GM12878 (cell line): ENCODE measurements around the gene HSD17B13. TPM values are rescaled to one million over a fixed set of nuclear protein-coding genes. Genes with fewer than 3 reads are reported as not detected.

Source experiments
- BCL11A ChIP-seq: IDR thresholded peaks from 2 replicates; pipeline ENCODE4 v1.6.1; 2011; ENCODE audit warnings: low read depth, low read length
- FOXK2 ChIP-seq: fragments of 450-650 bp; IDR thresholded peaks from 2 replicates; pipeline ENCODE4 v1.6.1; 2017; ENCODE audit warnings: mild to moderate bottlenecking, moderate library complexity
- NFXL1 ChIP-seq: fragments of 450-650 bp; IDR thresholded peaks from 2 replicates; pipeline ENCODE4 v1.6.1; 2017; ENCODE audit warnings: antibody characterized with exemption, mild to moderate bottlenecking, borderline replicate concordance
- NR2C2 ChIP-seq: IDR thresholded peaks from 2 replicates; pipeline ENCODE4 v1.6.1; 2011; ENCODE audit warnings: borderline replicate concordance, low read depth; ENCODE audit not compliant: control insufficient read depth, insufficient read length
- PAX5 ChIP-seq: IDR thresholded peaks from 2 replicates; pipeline ENCODE4 v1.6.1; 2011; ENCODE audit warnings: low read depth, low read length, borderline replicate concordance
- RELA ChIP-seq: fragments of 450-650 bp; IDR thresholded peaks from 2 replicates; pipeline ENCODE4 v1.8.0; 2014; ENCODE audit warnings: borderline replicate concordance; ENCODE audit not compliant: partially characterized antibody
- ZSCAN29 ChIP-seq: fragments of 450-650 bp; IDR thresholded peaks from 2 replicates; pipeline ENCODE4 v1.6.1; 2017; ENCODE audit warnings: mild to moderate bottlenecking, moderate library complexity
- polyA plus RNA-seq, 11 experiments: library from polyadenylated mRNA; depleted of rRNA in 4 of 11; unstranded in 6 of 11; stranded (reverse) in 5 of 11; fragments of >200 nt; fragmentation: Nextera tagmentation in 4 of 11; fragmentation: Illumina TruSeq in 1 of 11; extraction: Ambion mirVana in 4 of 11; extraction: Trizol in 1 of 11; gene quantifications; 1 replicate in 1 of 11; 2 replicates in 10 of 11; pipeline versions ENCODE4 v1.2.1 to v1.2.3, GENCODE V29; 2011 to 2016; ENCODE audit warnings: inconsistent platforms in 2 of 11, missing spikeins in 2 of 11, low read depth in 1 of 11
- total RNA-seq, 4 experiments: library from RNA; depleted of rRNA in 3 of 4; stranded (reverse); fragments of >200 nt in 3 of 4; fragmentation: Illumina TruSeq in 1 of 4; extraction: Trizol in 1 of 4; gene quantifications; 2 replicates each; pipeline versions ENCODE4 v1.2.1 to v1.2.3, GENCODE V29; 2013 to 2021
- TF ChIP-seq, protein P1 (sequence below): fragments of 450-650 bp; IDR thresholded peaks from 2 replicates; pipeline ENCODE4 v1.6.1; 2017; ENCODE audit warnings: mild to moderate bottlenecking, moderate library complexity
- TF ChIP-seq, protein P2 (sequence below): fragments of 450-650 bp; IDR thresholded peaks from 2 replicates; pipeline ENCODE4 v1.6.1; 2018; ENCODE audit warnings: mild to moderate bottlenecking, low read depth, moderate library complexity; ENCODE audit not compliant: partially characterized antibody
- TF ChIP-seq, protein P3 (sequence below): fragments of 450-650 bp; IDR thresholded peaks from 2 replicates; pipeline ENCODE4 v1.6.1; 2017; ENCODE audit warnings: low read depth, mild to moderate bottlenecking, moderate library complexity

HSD17B13 gene
- total and polyA plus RNA-seq, 10 of the 15 experiments (the other 5 are each of a cell fraction or from before 2014, with no cell fraction given): 0.03 to 0.09 (median 0.04) TPM; not detected in 4

DNA sequence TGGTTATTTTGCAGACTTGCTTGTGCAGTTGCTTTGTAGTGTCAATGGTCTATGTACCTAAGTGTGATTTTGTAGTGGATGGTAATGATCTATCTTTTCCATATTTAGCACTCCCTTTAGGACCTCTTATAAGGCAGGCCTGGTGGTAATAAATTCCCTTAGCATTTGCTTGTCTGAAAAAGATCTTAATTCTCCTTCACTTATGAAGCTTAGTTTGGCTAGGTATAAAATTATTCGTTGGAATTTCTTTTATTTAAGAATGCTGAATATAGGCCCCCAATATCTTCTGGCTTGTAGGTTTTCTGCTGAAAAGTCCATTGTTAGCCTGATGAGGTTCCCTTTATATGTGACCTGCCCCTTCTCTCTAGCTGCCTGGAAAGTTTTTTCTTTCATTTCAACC lies 10.6 kb upstream of the HSD17B13 start (continued):
- TF ChIP-seq NFXL1: no peak
- TF ChIP-seq RELA: no peak
- no peak for TF ChIP-seq BCL11A
- no peak for TF ChIP-seq ZSCAN29
- TF ChIP-seq, protein P1, sequence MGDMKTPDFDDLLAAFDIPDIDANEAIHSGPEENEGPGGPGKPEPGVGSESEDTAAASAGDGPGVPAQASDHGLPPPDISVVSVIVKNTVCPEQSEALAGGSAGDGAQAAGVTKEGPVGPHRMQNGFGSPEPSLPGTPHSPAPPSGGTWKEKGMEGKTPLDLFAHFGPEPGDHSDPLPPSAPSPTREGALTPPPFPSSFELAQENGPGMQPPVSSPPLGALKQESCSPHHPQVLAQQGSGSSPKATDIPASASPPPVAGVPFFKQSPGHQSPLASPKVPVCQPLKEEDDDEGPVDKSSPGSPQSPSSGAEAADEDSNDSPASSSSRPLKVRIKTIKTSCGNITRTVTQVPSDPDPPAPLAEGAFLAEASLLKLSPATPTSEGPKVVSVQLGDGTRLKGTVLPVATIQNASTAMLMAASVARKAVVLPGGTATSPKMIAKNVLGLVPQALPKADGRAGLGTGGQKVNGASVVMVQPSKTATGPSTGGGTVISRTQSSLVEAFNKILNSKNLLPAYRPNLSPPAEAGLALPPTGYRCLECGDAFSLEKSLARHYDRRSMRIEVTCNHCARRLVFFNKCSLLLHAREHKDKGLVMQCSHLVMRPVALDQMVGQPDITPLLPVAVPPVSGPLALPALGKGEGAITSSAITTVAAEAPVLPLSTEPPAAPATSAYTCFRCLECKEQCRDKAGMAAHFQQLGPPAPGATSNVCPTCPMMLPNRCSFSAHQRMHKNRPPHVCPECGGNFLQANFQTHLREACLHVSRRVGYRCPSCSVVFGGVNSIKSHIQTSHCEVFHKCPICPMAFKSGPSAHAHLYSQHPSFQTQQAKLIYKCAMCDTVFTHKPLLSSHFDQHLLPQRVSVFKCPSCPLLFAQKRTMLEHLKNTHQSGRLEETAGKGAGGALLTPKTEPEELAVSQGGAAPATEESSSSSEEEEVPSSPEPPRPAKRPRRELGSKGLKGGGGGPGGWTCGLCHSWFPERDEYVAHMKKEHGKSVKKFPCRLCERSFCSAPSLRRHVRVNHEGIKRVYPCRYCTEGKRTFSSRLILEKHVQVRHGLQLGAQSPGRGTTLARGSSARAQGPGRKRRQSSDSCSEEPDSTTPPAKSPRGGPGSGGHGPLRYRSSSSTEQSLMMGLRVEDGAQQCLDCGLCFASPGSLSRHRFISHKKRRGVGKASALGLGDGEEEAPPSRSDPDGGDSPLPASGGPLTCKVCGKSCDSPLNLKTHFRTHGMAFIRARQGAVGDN: no peak
- TF ChIP-seq, protein P2, sequence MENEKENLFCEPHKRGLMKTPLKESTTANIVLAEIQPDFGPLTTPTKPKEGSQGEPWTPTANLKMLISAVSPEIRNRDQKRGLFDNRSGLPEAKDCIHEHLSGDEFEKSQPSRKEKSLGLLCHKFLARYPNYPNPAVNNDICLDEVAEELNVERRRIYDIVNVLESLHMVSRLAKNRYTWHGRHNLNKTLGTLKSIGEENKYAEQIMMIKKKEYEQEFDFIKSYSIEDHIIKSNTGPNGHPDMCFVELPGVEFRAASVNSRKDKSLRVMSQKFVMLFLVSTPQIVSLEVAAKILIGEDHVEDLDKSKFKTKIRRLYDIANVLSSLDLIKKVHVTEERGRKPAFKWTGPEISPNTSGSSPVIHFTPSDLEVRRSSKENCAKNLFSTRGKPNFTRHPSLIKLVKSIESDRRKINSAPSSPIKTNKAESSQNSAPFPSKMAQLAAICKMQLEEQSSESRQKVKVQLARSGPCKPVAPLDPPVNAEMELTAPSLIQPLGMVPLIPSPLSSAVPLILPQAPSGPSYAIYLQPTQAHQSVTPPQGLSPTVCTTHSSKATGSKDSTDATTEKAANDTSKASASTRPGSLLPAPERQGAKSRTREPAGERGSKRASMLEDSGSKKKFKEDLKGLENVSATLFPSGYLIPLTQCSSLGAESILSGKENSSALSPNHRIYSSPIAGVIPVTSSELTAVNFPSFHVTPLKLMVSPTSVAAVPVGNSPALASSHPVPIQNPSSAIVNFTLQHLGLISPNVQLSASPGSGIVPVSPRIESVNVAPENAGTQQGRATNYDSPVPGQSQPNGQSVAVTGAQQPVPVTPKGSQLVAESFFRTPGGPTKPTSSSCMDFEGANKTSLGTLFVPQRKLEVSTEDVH: no peak
- TF ChIP-seq, protein P3, sequence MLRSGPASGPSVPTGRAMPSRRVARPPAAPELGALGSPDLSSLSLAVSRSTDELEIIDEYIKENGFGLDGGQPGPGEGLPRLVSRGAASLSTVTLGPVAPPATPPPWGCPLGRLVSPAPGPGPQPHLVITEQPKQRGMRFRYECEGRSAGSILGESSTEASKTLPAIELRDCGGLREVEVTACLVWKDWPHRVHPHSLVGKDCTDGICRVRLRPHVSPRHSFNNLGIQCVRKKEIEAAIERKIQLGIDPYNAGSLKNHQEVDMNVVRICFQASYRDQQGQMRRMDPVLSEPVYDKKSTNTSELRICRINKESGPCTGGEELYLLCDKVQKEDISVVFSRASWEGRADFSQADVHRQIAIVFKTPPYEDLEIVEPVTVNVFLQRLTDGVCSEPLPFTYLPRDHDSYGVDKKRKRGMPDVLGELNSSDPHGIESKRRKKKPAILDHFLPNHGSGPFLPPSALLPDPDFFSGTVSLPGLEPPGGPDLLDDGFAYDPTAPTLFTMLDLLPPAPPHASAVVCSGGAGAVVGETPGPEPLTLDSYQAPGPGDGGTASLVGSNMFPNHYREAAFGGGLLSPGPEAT: no peak
- TF ChIP-seq NR2C2: no peak
- TF ChIP-seq PAX5: no peak
- TF ChIP-seq FOXK2: no peak
